ENCODE measurements around the gene OR56B1.
A peak's percentile ranks its signal among the peaks of the same experiment; 100 is the strongest.
"Not testable (repeated sequence)": the region's sequence is repeated elsewhere in the genome, so short reads cannot be mapped to it uniquely, and the experiment has no call there.

OR56B1 gene, protein sequence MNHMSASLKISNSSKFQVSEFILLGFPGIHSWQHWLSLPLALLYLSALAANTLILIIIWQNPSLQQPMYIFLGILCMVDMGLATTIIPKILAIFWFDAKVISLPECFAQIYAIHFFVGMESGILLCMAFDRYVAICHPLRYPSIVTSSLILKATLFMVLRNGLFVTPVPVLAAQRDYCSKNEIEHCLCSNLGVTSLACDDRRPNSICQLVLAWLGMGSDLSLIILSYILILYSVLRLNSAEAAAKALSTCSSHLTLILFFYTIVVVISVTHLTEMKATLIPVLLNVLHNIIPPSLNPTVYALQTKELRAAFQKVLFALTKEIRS

DNA sequence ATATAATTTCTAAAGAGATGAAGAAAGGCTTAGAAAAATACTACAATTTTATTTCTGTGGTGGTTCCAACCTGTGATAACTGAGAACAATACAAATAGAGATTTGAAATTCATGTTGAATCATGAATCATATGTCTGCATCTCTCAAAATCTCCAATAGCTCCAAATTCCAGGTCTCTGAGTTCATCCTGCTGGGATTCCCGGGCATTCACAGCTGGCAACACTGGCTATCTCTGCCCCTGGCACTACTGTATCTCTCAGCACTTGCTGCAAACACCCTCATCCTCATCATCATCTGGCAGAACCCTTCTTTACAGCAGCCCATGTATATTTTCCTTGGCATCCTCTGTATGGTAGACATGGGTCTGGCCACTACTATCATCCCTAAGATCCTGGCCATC lies at the start of gene OR56B1:
Gene OR56B1, plus strand, starts transcription at position 53 of the 400 bp plus-strand sequence. Its CDS starts 69 bp downstream, at position 122.
- Histone ChIP-seq H3K9ac (ENCODE audit: low read length) (no peak within 1 kb of the TSS), H3K27me3 (ENCODE audit: control insufficient read depth, insufficient read depth, low read length) (no peaks in the 10 kb centered on the region), H3K4me3 (ENCODE audit: low read length) (no peak within 1 kb of the TSS), H3K27ac (ENCODE audit: low read depth, low read length) (no peak within 1 kb of the TSS), H3K36me3 (ENCODE audit: control insufficient read depth, insufficient read depth, low read length) (no peaks in the 10 kb centered on the region), H3K4me1 (ENCODE audit: control insufficient read depth, insufficient read depth, low read length) (no peaks in the 10 kb centered on the region)

DNA sequence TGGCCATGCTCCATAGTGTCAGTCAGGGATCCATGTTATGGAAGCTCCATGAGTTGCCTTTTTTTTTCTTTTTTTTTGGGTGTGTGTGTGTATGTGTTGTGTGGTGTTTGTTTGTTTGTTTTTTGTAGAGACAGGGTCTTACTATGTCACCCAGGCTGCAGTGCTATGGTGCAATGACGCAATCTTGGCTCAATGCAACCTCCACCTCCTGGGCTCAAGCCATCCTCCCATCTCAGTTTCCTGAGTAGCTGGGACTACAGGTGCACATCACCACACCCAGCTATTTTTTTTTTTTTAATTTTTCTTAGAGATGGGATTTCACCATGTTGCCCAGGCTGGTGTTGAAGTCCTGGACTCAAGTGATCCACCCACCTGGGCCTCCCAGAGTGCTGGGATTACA lies 47.8 kb upstream of the OR56B1 start:
- no peak overlapping the region for H3K9ac ChIP-seq (ENCODE audit: low read length)
- peak overlapping the region; percentile 84 for H3K27ac ChIP-seq (ENCODE audit: low read depth, low read length)
- no peaks in the 10 kb centered on the region for H3K27me3 ChIP-seq (ENCODE audit: control insufficient read depth, insufficient read depth, low read length)
- no peak overlapping the region for H3K4me3 ChIP-seq (ENCODE audit: low read length)
- H3K36me3 ChIP-seq (ENCODE audit: control insufficient read depth, insufficient read depth, low read length), result no peaks in the 10 kb centered on the region
- H3K4me1 ChIP-seq (ENCODE audit: control insufficient read depth, insufficient read depth, low read length), result peaks cover 14% of the 10 kb centered on the region

DNA sequence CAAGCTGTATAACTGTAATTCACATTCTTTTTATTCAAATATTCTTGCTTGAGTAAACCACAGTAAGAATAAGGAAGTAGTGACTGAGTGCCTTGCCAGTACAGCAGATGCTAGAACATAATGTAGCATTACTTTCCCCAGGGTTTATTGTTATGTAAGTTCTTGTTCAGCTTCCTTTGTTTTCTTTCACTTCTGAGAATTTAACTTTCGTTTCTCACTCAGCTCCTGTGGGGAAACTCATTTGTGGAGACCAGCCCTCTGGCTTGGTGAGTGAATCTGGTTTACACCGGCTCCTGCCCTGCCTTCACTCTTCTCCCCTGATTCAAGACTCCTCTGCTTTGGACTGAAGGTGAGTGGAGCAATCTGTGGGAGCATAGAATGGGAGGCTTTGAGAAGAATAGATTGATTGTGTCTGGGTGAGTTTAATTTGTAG lies 46.7 kb upstream of the OR56B1 start, which contains the start of gene TRIM22:
Gene TRIM22, plus strand, starts transcription at position 240 of the 433 bp plus-strand sequence. CDS start 6,443 bp downstream, outside the sequence.
- peaks cover 10% of the 10 kb centered on the region for H3K4me1 ChIP-seq (ENCODE audit: control insufficient read depth, insufficient read depth, low read length)
- peak within 1 kb of the TSS; percentile 84 for H3K27ac ChIP-seq (ENCODE audit: low read depth, low read length)
- H3K9ac ChIP-seq (ENCODE audit: low read length), result peak within 1 kb of the TSS; percentile 7
- no peaks in the 10 kb centered on the region for H3K36me3 ChIP-seq (ENCODE audit: control insufficient read depth, insufficient read depth, low read length)
- H3K27me3 ChIP-seq (ENCODE audit: control insufficient read depth, insufficient read depth, low read length), result no peaks in the 10 kb centered on the region
- H3K4me3 ChIP-seq (ENCODE audit: low read length), result peak within 1 kb of the TSS; percentile 59

DNA sequence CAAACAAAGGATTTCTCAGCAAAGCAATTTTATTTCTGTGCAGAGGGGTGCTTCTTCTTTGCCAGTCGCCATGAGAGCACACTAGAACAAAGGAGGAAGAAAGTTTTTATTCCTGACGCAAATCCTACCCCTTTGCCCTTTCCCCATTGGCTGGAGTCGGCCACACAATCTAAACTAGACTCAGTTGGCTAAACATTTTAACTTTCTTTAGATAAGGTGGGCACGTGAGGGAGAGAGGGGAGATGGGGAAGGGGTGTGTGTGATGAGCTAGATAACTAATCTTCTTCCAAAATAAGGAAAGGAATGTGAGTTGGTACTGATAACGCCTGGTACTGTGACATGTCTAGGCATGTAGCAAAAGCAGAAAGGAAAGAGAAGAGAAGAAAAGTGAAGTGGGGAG lies 46.0 kb upstream of the OR56B1 start:
- Histone ChIP-seq H3K4me3 (ENCODE audit: low read length) (peak overlapping the region; percentile 59), H3K27ac (ENCODE audit: low read depth, low read length) (peak overlapping the region; percentile 84), H3K4me1 (ENCODE audit: control insufficient read depth, insufficient read depth, low read length) (peaks cover 8% of the 10 kb centered on the region), H3K36me3 (ENCODE audit: control insufficient read depth, insufficient read depth, low read length) (no peaks in the 10 kb centered on the region), H3K27me3 (ENCODE audit: control insufficient read depth, insufficient read depth, low read length) (no peaks in the 10 kb centered on the region), H3K9ac (ENCODE audit: low read length) (no peak overlapping the region)

DNA sequence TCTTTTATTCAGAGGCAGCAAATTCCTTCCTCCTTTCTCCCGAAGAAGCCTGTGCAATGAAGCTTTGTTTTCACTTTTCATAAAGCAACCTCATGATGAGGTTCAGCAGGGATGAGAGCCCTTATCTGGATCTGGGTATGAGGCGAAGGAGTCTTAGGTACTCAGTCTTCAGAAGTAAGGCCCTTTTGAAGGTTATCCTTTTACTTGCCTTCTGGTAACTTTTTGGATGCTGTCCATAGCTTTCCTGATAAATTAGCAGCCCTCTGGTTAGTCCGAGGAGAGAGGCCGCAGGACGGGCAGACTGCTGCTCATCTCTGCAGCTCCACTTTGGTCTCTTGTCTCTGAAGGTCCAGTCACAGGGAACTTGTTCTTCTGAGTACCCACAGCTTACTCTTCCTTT lies 45.5 kb upstream of the OR56B1 start:
- peak overlapping the region; percentile 59 for H3K4me3 ChIP-seq (ENCODE audit: low read length)
- H3K4me1 ChIP-seq (ENCODE audit: control insufficient read depth, insufficient read depth, low read length), result peaks cover 7% of the 10 kb centered on the region
- no peaks in the 10 kb centered on the region for H3K36me3 ChIP-seq (ENCODE audit: control insufficient read depth, insufficient read depth, low read length)
- H3K27ac ChIP-seq (ENCODE audit: low read depth, low read length), result peak overlapping the region; percentile 84
- no peaks in the 10 kb centered on the region for H3K27me3 ChIP-seq (ENCODE audit: control insufficient read depth, insufficient read depth, low read length)
- H3K9ac ChIP-seq (ENCODE audit: low read length), result peak overlapping the region; percentile 13

DNA sequence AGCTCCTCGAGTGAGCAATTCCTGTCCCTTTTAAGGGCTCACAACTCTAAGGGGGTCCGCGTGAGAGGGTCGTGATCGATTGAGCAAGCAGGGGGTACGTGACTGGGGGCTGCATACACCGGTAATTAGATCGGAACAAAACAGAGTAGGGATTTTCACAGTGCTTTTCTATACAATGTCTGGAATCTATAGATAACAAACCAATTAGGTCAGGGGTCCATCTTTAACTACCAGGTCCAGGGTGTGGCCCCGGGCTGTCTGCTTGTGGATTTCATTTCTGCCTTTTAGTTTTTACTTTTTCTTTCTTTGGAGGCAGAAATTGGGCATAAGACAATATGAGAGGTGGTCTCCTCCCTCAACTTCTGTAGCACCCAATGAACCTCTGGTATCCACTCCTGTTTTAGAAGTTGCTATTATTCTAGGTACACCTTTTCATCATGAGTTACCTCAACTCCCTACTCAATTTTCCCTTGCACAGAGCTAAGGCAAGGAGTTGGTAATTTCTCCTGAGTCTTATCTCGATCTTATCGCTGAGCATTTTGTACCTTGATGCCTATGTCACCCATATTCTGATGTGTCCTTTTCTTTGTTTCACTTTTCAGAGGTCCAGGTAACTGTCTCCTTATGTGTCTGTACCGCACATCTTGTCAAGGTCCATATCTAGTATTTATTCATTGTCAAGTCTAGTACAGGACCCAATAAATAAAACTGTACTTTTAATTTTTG lies 44.8 kb upstream of the OR56B1 start:
- Histone ChIP-seq H3K4me3 (ENCODE audit: low read length) (peak overlapping the region; percentile 59), H3K27ac (ENCODE audit: low read depth, low read length) (peak overlapping the region; percentile 84), H3K9ac (ENCODE audit: low read length) (peak overlapping the region; percentile 13)
- not testable (repeated sequence) for H3K4me1 ChIP-seq (ENCODE audit: control insufficient read depth, insufficient read depth, low read length); H3K27me3 ChIP-seq (ENCODE audit: control insufficient read depth, insufficient read depth, low read length); H3K36me3 ChIP-seq (ENCODE audit: control insufficient read depth, insufficient read depth, low read length)

DNA sequence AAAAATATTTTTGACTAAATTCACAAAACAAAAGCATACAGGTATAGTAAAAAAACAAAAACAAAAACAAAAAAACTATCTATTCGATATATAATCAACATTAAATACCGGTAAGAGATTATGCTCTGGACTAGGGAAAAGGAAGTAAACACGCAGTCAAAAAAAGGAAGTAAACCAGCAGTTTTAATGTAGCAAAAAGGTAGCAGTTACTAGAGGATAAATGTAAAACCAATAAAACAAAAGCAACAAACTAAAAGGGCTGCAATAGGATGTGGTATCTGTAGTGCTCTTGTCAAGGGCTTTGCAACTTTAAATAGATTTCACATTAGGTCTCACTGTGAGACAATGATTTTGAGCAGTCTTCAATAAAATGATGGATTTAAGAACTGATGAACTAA lies 44.3 kb upstream of the OR56B1 start:
- peaks cover 5% of the 10 kb centered on the region for H3K36me3 ChIP-seq (ENCODE audit: control insufficient read depth, insufficient read depth, low read length)
- no peak overlapping the region for H3K9ac ChIP-seq (ENCODE audit: low read length)
- H3K4me1 ChIP-seq (ENCODE audit: control insufficient read depth, insufficient read depth, low read length), result peaks cover 7% of the 10 kb centered on the region
- no peak overlapping the region for H3K4me3 ChIP-seq (ENCODE audit: low read length)
- no peak overlapping the region for H3K27ac ChIP-seq (ENCODE audit: low read depth, low read length)
- H3K27me3 ChIP-seq (ENCODE audit: control insufficient read depth, insufficient read depth, low read length), result no peaks in the 10 kb centered on the region

DNA sequence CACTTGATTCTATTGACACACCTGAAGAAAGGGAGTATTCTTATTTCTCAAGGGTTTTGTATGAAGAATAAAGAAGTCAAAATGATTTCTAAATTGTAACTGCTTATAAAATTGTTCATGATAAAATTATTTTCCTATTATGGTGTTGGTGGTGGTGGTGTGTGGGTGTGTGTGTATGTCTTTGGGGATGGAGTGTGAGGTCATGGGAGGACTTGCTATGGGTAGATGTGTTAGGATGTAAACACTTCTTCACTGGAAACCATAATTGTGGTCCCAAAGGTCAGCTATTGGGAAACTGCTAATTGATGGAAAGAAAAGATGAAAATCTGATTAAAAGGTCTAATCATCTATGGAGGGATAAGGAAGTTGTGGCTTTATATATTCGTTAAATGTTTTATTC lies 41.6 kb upstream of the OR56B1 start:
- no peak overlapping the region for H3K4me3 ChIP-seq (ENCODE audit: low read length)
- H3K4me1 ChIP-seq (ENCODE audit: control insufficient read depth, insufficient read depth, low read length), result no peaks in the 10 kb centered on the region
- no peaks in the 10 kb centered on the region for H3K27me3 ChIP-seq (ENCODE audit: control insufficient read depth, insufficient read depth, low read length)
- no peak overlapping the region for H3K27ac ChIP-seq (ENCODE audit: low read depth, low read length)
- H3K36me3 ChIP-seq (ENCODE audit: control insufficient read depth, insufficient read depth, low read length), result peaks cover 11% of the 10 kb centered on the region
- H3K9ac ChIP-seq (ENCODE audit: low read length), result no peak overlapping the region

DNA sequence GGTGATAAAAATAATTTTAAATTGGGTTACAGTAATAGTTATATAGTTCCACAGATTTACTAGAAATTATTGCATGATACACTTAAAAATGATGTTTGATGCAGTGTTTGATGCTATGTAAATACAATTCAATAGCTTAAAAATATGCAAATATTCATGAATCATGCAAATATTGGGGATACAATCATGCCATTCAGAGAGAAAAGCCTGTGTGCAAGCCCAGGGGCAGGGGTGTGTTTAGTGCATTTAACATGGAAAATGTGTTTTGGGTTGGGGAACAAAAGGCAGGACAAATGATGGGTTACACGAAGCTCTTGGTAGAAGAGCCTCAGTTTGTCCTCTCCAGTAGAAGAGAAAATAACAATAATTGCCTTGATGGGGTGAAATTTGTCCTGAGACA lies 40.7 kb upstream of the OR56B1 start:
- no peaks in the 10 kb centered on the region for H3K4me1 ChIP-seq (ENCODE audit: control insufficient read depth, insufficient read depth, low read length)
- H3K9ac ChIP-seq (ENCODE audit: low read length), result no peak overlapping the region
- H3K36me3 ChIP-seq (ENCODE audit: control insufficient read depth, insufficient read depth, low read length), result peaks cover 11% of the 10 kb centered on the region
- no peak overlapping the region for H3K27ac ChIP-seq (ENCODE audit: low read depth, low read length)
- H3K4me3 ChIP-seq (ENCODE audit: low read length), result no peak overlapping the region
- no peaks in the 10 kb centered on the region for H3K27me3 ChIP-seq (ENCODE audit: control insufficient read depth, insufficient read depth, low read length)

DNA sequence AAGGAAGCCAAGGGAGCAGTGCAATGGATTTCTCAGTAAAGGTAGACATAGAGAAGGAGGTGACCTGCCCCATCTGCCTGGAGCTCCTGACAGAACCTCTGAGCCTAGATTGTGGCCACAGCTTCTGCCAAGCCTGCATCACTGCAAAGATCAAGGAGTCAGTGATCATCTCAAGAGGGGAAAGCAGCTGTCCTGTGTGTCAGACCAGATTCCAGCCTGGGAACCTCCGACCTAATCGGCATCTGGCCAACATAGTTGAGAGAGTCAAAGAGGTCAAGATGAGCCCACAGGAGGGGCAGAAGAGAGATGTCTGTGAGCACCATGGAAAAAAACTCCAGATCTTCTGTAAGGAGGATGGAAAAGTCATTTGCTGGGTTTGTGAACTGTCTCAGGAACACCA lies 40.0 kb upstream of the OR56B1 start:
- Histone ChIP-seq H3K36me3 (ENCODE audit: control insufficient read depth, insufficient read depth, low read length) (peaks cover 11% of the 10 kb centered on the region), H3K4me3 (ENCODE audit: low read length) (no peak overlapping the region), H3K27me3 (ENCODE audit: control insufficient read depth, insufficient read depth, low read length) (no peaks in the 10 kb centered on the region), H3K4me1 (ENCODE audit: control insufficient read depth, insufficient read depth, low read length) (no peaks in the 10 kb centered on the region), H3K9ac (ENCODE audit: low read length) (no peak overlapping the region), H3K27ac (ENCODE audit: low read depth, low read length) (no peak overlapping the region)

DNA sequence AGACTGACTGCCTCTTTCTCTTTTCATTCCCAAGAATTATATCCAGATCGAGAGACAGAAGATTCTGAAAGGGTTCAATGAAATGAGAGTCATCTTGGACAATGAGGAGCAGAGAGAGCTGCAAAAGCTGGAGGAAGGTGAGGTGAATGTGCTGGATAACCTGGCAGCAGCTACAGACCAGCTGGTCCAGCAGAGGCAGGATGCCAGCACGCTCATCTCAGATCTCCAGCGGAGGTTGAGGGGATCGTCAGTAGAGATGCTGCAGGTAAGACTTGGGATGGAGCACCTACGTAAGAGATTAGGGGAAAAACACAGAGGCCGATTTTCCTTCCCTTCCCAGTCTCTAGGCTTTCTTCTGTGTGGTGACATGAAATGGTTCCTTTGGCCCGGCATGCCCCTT lies 38.0 kb upstream of the OR56B1 start:
- no peak overlapping the region for H3K4me3 ChIP-seq (ENCODE audit: low read length)
- H3K9ac ChIP-seq (ENCODE audit: low read length), result no peak overlapping the region
- no peaks in the 10 kb centered on the region for H3K4me1 ChIP-seq (ENCODE audit: control insufficient read depth, insufficient read depth, low read length)
- H3K27me3 ChIP-seq (ENCODE audit: control insufficient read depth, insufficient read depth, low read length), result no peaks in the 10 kb centered on the region
- H3K36me3 ChIP-seq (ENCODE audit: control insufficient read depth, insufficient read depth, low read length), result peaks cover 11% of the 10 kb centered on the region
- no peak overlapping the region for H3K27ac ChIP-seq (ENCODE audit: low read depth, low read length)

DNA sequence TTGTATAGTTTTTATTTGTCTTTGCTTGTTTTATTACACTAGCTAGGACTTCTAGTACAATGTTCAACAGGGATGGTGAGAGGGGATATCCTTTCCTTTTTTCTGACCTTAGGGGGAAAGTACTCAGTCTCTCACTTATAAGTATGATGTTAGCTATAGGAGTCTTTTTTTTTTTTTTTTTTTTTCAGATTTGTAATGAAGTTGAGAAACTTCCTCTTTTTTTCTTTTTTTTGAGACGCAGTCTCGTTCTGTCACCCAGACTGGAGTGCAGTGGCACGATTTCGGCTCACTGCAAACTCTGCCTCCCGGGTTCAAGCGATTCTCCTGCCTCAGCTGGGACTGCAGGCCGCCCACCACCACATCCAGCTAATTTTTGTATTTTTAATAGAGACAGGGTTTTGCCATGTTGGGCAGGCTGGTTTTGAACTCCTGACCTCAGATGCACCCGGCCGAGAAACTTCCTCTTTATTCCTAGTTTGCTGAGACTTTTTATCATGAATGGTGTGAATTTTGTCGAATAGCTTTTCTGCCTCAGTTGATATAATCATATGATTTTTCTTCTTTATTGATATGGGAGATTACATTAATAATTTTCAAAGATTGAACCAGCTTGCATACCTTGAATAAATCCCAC lies 35.7 kb upstream of the OR56B1 start:
- no peak overlapping the region for H3K4me3 ChIP-seq (ENCODE audit: low read length)
- no peaks in the 10 kb centered on the region for H3K4me1 ChIP-seq (ENCODE audit: control insufficient read depth, insufficient read depth, low read length)
- H3K27ac ChIP-seq (ENCODE audit: low read depth, low read length), result no peak overlapping the region
- no peak overlapping the region for H3K9ac ChIP-seq (ENCODE audit: low read length)
- H3K36me3 ChIP-seq (ENCODE audit: control insufficient read depth, insufficient read depth, low read length), result peaks cover 11% of the 10 kb centered on the region
- no peaks in the 10 kb centered on the region for H3K27me3 ChIP-seq (ENCODE audit: control insufficient read depth, insufficient read depth, low read length)

Measured in rectal smooth muscle tissue (tissue), 1 donor.